Measurements from ENCODE around the gene ANKRD24. TPM values are rescaled to one million over a fixed set of nuclear protein-coding genes. Genes with fewer than 3 reads are reported as not detected.
"Not testable (repeated sequence)": the region's sequence is repeated elsewhere in the genome, so short reads cannot be mapped to it uniquely, and the experiment has no call there.

The ANKRD24 gene
- total RNA-seq, 4 donors from 2014 or later = 0.88 to 1.2 (median 1.0) TPM

DNA sequence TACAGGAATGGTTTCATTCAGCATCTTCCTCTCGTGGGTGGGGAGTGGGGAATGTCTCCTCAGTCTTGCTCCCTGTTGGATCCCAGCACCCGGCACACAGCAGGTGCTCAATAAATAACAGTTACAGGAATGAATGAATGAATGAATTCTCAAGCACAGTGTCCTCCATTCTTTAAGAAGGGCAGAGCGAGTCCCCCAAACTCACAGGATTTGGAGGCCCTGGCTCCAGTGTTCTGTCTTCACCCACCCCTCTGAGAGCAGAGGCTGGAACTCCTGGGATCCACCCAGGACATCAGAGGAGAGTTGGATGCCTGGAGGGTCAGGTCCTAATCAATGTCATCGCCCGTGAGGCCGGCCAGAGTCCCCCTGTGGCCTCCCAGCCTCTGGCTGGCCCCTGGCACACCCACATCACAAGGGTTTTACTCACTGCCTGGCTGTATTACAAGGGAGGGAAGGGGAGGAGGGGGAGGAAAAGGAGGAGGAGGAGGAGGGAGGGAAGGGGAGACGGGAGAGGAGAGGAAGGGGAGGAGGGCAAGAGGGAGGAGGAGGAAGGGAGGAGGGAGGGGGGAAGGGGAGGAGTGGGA lies 37.7 kb upstream of the ANKRD24 start:
- TF ChIP-seq, protein P1, sequence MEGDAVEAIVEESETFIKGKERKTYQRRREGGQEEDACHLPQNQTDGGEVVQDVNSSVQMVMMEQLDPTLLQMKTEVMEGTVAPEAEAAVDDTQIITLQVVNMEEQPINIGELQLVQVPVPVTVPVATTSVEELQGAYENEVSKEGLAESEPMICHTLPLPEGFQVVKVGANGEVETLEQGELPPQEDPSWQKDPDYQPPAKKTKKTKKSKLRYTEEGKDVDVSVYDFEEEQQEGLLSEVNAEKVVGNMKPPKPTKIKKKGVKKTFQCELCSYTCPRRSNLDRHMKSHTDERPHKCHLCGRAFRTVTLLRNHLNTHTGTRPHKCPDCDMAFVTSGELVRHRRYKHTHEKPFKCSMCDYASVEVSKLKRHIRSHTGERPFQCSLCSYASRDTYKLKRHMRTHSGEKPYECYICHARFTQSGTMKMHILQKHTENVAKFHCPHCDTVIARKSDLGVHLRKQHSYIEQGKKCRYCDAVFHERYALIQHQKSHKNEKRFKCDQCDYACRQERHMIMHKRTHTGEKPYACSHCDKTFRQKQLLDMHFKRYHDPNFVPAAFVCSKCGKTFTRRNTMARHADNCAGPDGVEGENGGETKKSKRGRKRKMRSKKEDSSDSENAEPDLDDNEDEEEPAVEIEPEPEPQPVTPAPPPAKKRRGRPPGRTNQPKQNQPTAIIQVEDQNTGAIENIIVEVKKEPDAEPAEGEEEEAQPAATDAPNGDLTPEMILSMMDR (IDR thresholded peaks at IDR 0.05) = no peak
- ATAC-seq (ENCODE audit: low FRiP score) (no peak), DNase-seq (ENCODE audit: low spot score) (no peak)

DNA sequence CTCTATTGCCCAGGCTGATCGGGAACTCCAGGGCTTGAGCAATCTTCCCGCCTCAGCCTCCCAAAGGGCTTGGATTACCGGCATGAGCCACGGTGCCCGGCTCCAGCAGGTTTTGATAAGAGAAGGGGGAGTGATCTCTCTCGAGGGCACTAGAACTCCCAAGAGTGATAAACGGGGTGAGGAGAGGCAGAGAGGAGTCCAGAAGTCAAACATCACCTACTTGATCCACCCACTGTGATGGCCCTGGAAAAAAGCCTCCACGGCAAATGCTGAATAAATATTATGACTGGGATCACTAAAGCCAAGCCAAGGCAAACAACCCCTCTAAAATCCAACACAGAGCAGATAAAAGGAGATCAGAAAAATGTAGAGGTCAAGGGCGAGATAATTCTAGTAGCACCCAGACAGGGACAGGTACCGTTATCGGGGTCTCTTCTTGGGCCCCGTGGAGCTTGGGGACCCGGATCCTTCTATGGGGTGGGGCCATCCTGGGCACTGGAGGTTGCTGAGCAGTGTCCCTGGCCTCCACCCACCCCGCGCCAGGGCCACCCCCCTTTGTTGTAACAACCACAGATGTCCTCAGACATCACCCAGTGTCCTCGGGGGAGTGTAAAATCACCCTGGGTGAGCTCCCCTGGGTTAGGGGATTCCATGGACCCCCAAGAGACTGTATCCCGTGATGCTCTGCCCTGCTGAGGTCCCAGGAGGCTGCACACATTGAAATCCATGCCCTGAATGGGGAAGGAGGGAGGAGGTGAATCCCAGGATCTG lies 32.8 kb upstream of the ANKRD24 start:
- TF ChIP-seq, protein P1 (IDR thresholded peaks at IDR 0.05) = no peak
- no peak for DNase-seq (ENCODE audit: low spot score)
- peak; percentile 75 for ATAC-seq (ENCODE audit: low FRiP score)

DNA sequence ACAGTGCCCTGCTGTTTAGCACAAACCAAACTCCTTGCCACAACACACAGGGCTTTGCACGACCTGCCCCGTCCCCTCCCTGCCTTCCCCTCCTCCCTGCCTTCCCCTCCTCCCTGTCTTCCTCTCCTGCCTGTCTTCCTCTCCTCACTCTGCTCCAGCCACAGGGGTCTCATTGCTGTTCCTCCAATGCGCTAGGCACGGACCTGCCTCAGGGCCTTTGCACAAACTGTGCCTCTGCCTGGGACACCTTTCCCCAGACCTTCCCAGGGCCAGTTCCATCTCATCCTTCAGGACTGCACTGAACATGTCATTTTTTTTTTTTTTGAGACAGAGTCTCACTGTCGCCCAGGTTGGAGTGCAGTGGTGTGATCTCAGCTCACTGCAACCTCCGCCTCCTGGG lies 30.9 kb upstream of the ANKRD24 start:
- TF ChIP-seq, protein P1 (IDR thresholded peaks at IDR 0.05) = no peak
- no peak for ATAC-seq (ENCODE audit: low FRiP score)

DNA sequence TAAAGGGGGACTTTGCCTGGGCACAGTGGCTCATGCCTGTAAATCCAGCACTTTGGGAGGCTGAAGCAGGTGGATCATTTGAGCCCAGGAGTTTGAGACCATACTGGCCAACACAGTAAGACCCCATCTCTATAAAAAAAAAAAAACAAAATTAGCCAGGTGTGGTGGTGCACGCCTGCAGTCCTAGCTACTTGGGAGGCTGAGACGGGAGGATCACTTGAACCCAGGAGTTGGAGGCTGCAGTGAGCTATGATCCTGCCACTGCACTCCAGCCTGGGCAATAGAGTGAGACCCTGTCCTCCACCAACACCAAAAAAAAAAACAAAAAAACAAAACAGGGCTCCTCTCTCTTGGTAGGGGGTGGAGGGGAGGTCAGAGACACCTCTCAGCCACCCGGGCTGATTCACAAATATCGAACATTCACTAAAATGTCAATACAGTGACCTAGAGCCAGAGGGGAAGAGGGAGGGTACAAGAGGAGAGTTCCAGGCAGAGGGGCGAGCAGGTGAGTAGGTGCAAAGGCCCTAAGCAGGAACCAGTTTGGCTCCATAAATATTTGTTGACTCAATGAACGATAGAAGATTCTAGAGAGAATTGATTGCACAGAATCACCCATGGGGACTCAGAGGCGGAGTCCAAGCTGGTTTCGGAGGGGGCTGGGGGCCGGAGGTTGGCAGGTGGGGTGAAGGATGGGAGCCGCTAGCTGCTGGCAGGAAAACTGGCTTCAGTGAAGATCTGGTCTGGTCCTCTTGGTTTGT lies 30.1 kb upstream of the ANKRD24 start:
- DNase-seq (ENCODE audit: low spot score) (no peak), ATAC-seq (ENCODE audit: low FRiP score) (no peak)
- TF ChIP-seq, protein P1 (IDR thresholded peaks at IDR 0.05) = no peak

More for the DNA sequence above, 30.9 kb upstream of the ANKRD24 start:
- no peak for DNase-seq (ENCODE audit: low spot score)

DNA sequence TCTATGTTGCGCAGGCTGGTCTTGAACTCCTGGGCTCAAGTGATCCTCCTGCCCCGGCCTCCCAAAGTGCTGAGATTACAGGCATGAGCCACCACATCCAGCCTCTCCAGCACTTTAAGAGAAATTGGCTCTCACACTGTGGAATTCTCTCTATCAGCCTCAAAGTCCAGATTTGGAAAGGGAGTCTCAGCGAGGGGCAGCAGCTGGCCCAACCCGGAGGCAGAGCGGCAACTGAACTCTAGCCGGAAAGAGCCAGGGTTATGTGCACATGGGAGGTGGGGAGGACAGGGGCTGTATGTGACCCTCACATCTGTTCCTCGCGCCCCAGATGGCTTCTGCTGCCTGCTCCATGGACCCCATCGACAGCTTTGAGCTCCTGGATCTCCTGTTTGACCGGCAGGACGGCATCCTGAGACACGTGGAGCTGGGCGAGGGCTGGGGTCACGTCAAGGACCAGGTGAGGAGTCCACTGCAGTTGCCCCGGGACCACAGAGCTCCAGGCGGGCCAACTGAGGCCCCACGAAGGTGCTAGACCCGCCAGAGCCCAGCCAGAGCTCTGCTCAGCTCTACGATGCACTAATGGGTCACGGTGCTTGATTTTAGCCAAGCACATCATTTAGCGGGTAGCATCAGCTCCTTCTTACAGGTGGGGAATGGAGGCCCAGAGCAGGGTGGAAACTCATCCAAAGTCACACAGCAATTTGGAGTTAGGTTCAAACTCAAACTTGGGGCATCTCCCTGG lies 27.7 kb upstream of the ANKRD24 start:
- DNase-seq (ENCODE audit: low spot score) = no peak
- ATAC-seq (ENCODE audit: low FRiP score) = no peak

DNA sequence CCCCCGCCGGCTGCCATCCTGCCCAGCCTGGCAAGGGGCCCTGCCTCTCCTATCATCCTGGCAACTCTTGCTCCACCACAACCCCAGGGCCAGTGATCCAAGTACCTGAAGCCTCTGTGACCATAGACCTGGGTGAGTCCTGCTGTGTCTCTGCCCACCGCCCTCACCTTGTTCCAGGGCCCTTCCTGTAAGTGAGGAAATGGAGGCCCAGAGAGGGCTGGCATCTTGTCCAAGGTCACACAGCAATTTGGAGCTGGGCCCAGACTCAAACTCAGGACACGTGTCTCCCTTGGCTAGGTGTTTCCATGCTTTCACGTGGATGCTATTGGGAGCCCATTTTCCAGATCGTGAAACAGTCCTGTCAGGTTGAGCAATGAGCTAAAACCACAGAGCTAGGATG lies 25.3 kb upstream of the ANKRD24 start:
- TF ChIP-seq, protein P1 (IDR thresholded peaks at IDR 0.05) = no peak
- DNase-seq (ENCODE audit: low spot score) = no peak
- ATAC-seq (ENCODE audit: low FRiP score) = no peak

More for the DNA sequence above, 27.7 kb upstream of the ANKRD24 start:
- TF ChIP-seq, protein P1 (IDR thresholded peaks at IDR 0.05) = no peak

DNA sequence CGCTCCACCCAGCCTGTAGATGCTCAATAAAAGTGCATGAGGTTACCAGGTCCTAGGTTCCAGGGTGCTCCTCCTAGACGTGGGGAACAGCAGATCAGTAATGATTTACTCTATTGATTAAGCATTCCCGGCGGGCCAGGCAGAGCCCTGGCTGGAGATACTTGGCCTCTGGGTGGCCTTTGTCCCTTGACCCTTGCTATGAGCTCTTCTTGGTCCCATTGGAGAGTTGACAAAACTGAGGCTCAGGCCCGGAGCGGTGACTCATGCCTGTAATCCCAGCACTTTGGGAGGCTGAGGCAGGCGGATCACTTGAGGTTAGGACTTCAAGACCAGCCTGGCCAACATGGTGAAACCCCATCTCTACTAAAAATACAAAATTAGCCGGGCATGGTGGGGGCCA lies 24.5 kb upstream of the ANKRD24 start:
- ATAC-seq (ENCODE audit: low FRiP score); DNase-seq (ENCODE audit: low spot score): not testable (repeated sequence)
